ENCODE measurements around the gene DYSF.

DNA sequence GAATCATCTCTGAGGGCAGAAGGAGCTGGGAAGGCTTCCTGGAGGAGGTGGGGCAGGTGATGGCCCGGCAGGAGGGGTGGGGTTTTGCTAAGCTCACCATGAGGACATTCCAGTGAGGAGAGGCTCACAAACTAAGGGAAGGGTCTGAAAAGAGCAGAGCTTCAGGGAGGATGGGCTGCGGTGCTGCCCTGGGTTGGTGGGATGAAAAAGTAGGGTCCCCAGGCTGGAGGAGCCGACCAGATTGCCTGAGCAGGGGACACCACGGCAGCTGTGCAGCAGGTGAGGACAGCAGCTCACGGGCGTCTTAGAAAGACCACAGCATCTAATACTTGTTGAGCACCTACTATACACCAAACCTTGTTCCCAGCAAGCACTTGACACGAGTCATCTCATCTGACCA, 82.2 kb downstream of the DYSF start:
- TF ChIP-seq, protein P1, sequence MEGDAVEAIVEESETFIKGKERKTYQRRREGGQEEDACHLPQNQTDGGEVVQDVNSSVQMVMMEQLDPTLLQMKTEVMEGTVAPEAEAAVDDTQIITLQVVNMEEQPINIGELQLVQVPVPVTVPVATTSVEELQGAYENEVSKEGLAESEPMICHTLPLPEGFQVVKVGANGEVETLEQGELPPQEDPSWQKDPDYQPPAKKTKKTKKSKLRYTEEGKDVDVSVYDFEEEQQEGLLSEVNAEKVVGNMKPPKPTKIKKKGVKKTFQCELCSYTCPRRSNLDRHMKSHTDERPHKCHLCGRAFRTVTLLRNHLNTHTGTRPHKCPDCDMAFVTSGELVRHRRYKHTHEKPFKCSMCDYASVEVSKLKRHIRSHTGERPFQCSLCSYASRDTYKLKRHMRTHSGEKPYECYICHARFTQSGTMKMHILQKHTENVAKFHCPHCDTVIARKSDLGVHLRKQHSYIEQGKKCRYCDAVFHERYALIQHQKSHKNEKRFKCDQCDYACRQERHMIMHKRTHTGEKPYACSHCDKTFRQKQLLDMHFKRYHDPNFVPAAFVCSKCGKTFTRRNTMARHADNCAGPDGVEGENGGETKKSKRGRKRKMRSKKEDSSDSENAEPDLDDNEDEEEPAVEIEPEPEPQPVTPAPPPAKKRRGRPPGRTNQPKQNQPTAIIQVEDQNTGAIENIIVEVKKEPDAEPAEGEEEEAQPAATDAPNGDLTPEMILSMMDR (IDR thresholded peaks at IDR 0.05), result no peak
- TF ChIP-seq EZH2 (IDR thresholded peaks at IDR 0.05; ENCODE audit: borderline replicate concordance, insufficient read depth, low read depth, low read length, poor library complexity, severe bottlenecking), result no peak

Measured in B cell (primary cell).